GM12878 (cell line): Measurements from ENCODE around the gene COL4A2. TPM values are rescaled to one million over a fixed set of nuclear protein-coding genes. Genes with fewer than 3 reads are reported as not detected.

ENCODE experiments used
- ATAC-seq: fragments of 200-7000 bp; cut with Tn5 transposase; 3 replicates; pipeline ENCODE4 v1.9.1; 2020; ENCODE audit warnings: mild to moderate bottlenecking, moderate library complexity
- BruUV-seq: library from RNA; stranded (reverse); fragments of 400-500 nt; replicated peaks from 2 replicates; lab custom pipeline; 2021; lab: Mats Ljungman, UMichigan
- CTCF ChIA-PET: fragments of 300-600 bp; sonication (Branson Sonifier 250); formaldehyde crosslinking; extraction: SDS; loops from one replicate; lab custom pipeline; 2021; ENCODE audit warnings: inconsistent platforms; lab: Yijun Ruan, JAX
- POLR2A ChIA-PET: fragments of 350-600 bp; formaldehyde crosslinking; extraction: SDS; loops from one replicate; lab custom pipeline; 2021; ENCODE audit warnings: inconsistent platforms; lab: Charles Lee
- RAD21 ChIA-PET: fragments of 300-600 bp; sonication (Branson Sonifier 250); formaldehyde crosslinking; loops from one replicate; lab custom pipeline; 2023; ENCODE audit warnings: antibody characterized with exemption; ENCODE audit not compliant: unreplicated experiment; lab: Charles Lee
- SMC1A ChIA-PET: fragments of 300-600 bp; sonication (Branson Sonifier 250); formaldehyde crosslinking; loops from one replicate; lab custom pipeline; 2023; ENCODE audit not compliant: unreplicated experiment, uncharacterized antibody; lab: Charles Lee
- DNase-seq: peaks from one replicate; pipeline ENCODE4 v3.0.0-alpha.2; 2011; ENCODE audit warnings: low read depth, low spot score
- FAIRE-seq: peaks from 3 replicates; lab custom pipeline; 2011; peaks lifted over from hg19 to GRCh38; lab: Jason Lieb, UNC
- H2AFZ ChIP-seq: 2 replicates; pipeline ENCODE4 v1.6.0; 2011; ENCODE audit warnings: low read depth, low read length, control low read depth; ENCODE audit not compliant: control insufficient read depth
- H3K27ac ChIP-seq: 2 replicates; pipeline ENCODE4 v1.5.1; 2011; ENCODE audit warnings: control low read depth; ENCODE audit not compliant: control insufficient read depth, insufficient read depth
- H3K27me3 ChIP-seq, 2 experiments: replicated peaks in 1 of 2; 2 replicates each; pipeline versions ENCODE4 v1.6.0 to v1.6.1; 2011; ENCODE audit warnings: low read length in 1 of 2; ENCODE audit not compliant: control insufficient read depth in 2 of 2, insufficient read depth in 2 of 2
- H3K36me3 ChIP-seq, 2 experiments: 2 replicates each; pipeline ENCODE4 v1.5.1; 2011; ENCODE audit warnings: low read length in 1 of 2; ENCODE audit not compliant: control insufficient read depth in 2 of 2, insufficient read depth in 2 of 2
- H3K4me1 ChIP-seq: 2 replicates; pipeline ENCODE4 v1.6.1; 2011; ENCODE audit warnings: mild to moderate bottlenecking, low read length, moderate library complexity, mixed read lengths; ENCODE audit not compliant: control insufficient read depth, insufficient read depth
- H3K4me2 ChIP-seq: 2 replicates; pipeline ENCODE4 v1.6.0; 2011; ENCODE audit warnings: control low read depth; ENCODE audit not compliant: control insufficient read depth, insufficient read depth
- H3K4me3 ChIP-seq: fragments of 200-600 bp; sonication (generic); 2 replicates; pipeline ENCODE4 v1.5.1; 2016
- H3K79me2 ChIP-seq: 2 replicates; pipeline ENCODE4 v1.6.0; 2011; ENCODE audit warnings: low read length; ENCODE audit not compliant: control insufficient read depth, insufficient read depth
- H3K9ac ChIP-seq: 2 replicates; pipeline ENCODE4 v1.8.0; 2011; ENCODE audit warnings: low read length, control low read depth, mixed read lengths; ENCODE audit not compliant: control insufficient read depth, insufficient read depth
- H3K9me3 ChIP-seq: replicated peaks from 3 replicates; pipeline ENCODE4 v1.5.1; 2011; ENCODE audit warnings: mild to moderate bottlenecking, low read length; ENCODE audit not compliant: control insufficient read depth, insufficient read depth
- H4K20me1 ChIP-seq: 2 replicates; pipeline ENCODE4 v1.6.0; 2011; ENCODE audit not compliant: control insufficient read depth, insufficient read depth
- BMI1 ChIP-seq: fragments of 450-650 bp; IDR thresholded peaks from 2 replicates; pipeline ENCODE4 v1.6.1; 2016; ENCODE audit warnings: mild to moderate bottlenecking, moderate library complexity, borderline replicate concordance
- HDAC6 ChIP-seq: fragments of 200-600 bp; sonication (generic); IDR thresholded peaks from one replicate; pipeline ENCODE4 v1.8.0; 2017; ENCODE audit warnings: antibody characterized with exemption; ENCODE audit not compliant: unreplicated experiment
- RAD21 ChIP-seq: IDR thresholded peaks from 2 replicates; pipeline ENCODE4 v1.6.1; 2011; ENCODE audit warnings: mild to moderate bottlenecking, low read depth, low read length, moderate library complexity; ENCODE audit not compliant: insufficient read depth
- RAD51 ChIP-seq: fragments of 450-650 bp; IDR thresholded peaks from 2 replicates; pipeline ENCODE4 v1.6.1; 2016; ENCODE audit warnings: moderate library complexity, mild to moderate bottlenecking, inconsistent platforms
- ZBTB33 ChIP-seq: fragments of 450-650 bp; IDR thresholded peaks from 2 replicates; pipeline ENCODE4 v1.6.1; 2017; ENCODE audit warnings: mild to moderate bottlenecking
- ZZZ3 ChIP-seq: IDR thresholded peaks from 2 replicates; pipeline ENCODE4 v1.6.1; 2011; ENCODE audit warnings: low read depth; ENCODE audit not compliant: control insufficient read depth, insufficient read length
- WGBS: methylation state at CpG from one replicate; pipeline ENCODE4 v1.1.6; 2016; ENCODE audit warnings: low lambda C conversion rate; ENCODE audit not compliant: insufficient replicate concordance, insufficient coverage; ENCODE audit errors: missing lambda C conversion rate; 5-methylcytosine and 5-hydroxymethylcytosine counted together
- in situ Hi-C: fragments of 300-500 bp; cut with MboI; formaldehyde crosslinking; loops from 9 replicates; pipeline ENCODE4 v1.14.3; 2018; ENCODE audit warnings: mixed read lengths
- intact Hi-C: fragments of 100-400 bp; cut with micrococcal nuclease; formaldehyde crosslinking; loops from one replicate; pipeline ENCODE4 v1.14.2; 2022; ENCODE audit not compliant: unreplicated experiment
- polyA plus RNA-seq, 11 experiments: library from polyadenylated mRNA; depleted of rRNA in 4 of 11; unstranded in 6 of 11; stranded (reverse) in 5 of 11; fragments of >200 nt; fragmentation: Nextera tagmentation in 4 of 11; fragmentation: Illumina TruSeq in 1 of 11; extraction: Ambion mirVana in 4 of 11; extraction: Trizol in 1 of 11; gene quantifications; 1 replicate in 1 of 11; 2 replicates in 10 of 11; pipeline versions ENCODE4 v1.2.1 to v1.2.3, GENCODE V29; 2011 to 2016; ENCODE audit warnings: inconsistent platforms in 2 of 11, missing spikeins in 2 of 11, low read depth in 1 of 11
- total RNA-seq, 4 experiments: library from RNA; depleted of rRNA in 3 of 4; stranded (reverse); fragments of >200 nt in 3 of 4; fragmentation: Illumina TruSeq in 1 of 4; extraction: Trizol in 1 of 4; gene quantifications; 2 replicates each; pipeline versions ENCODE4 v1.2.1 to v1.2.3, GENCODE V29; 2013 to 2021
- TF ChIP-seq, protein P1 (sequence below): fragments of 450-650 bp; IDR thresholded peaks from 2 replicates; pipeline ENCODE4 v1.6.1; 2016; ENCODE audit warnings: mild to moderate bottlenecking, moderate library complexity, borderline replicate concordance

COL4A2 gene
- total and polyA plus RNA-seq, 10 of the 15 experiments (the other 5 are each of a cell fraction or from before 2014, with no cell fraction given), result 0.16 to 1.6 (median 0.62) TPM; not detected in 3

DNA sequence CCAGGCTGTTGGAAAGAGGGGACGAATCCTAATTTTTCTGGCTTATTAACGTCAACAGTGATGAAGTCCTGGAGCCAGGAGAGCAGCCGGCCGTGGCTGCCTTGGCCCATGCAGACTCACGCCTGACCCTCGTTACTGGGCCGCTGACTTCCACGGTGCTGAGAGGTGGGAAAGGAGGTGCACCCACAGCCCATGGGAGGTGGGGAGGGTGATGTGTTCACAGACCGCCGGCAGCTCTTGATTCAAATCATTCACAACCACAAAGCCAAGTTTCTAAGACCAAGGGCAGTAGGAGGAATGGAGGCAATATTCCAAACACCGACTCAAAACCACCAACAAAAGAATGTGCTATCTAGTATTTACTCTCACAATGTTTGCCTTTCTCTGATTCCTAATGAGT lies 24.3 kb downstream of the COL4A2 start (continued):
- TF ChIP-seq, protein P1, sequence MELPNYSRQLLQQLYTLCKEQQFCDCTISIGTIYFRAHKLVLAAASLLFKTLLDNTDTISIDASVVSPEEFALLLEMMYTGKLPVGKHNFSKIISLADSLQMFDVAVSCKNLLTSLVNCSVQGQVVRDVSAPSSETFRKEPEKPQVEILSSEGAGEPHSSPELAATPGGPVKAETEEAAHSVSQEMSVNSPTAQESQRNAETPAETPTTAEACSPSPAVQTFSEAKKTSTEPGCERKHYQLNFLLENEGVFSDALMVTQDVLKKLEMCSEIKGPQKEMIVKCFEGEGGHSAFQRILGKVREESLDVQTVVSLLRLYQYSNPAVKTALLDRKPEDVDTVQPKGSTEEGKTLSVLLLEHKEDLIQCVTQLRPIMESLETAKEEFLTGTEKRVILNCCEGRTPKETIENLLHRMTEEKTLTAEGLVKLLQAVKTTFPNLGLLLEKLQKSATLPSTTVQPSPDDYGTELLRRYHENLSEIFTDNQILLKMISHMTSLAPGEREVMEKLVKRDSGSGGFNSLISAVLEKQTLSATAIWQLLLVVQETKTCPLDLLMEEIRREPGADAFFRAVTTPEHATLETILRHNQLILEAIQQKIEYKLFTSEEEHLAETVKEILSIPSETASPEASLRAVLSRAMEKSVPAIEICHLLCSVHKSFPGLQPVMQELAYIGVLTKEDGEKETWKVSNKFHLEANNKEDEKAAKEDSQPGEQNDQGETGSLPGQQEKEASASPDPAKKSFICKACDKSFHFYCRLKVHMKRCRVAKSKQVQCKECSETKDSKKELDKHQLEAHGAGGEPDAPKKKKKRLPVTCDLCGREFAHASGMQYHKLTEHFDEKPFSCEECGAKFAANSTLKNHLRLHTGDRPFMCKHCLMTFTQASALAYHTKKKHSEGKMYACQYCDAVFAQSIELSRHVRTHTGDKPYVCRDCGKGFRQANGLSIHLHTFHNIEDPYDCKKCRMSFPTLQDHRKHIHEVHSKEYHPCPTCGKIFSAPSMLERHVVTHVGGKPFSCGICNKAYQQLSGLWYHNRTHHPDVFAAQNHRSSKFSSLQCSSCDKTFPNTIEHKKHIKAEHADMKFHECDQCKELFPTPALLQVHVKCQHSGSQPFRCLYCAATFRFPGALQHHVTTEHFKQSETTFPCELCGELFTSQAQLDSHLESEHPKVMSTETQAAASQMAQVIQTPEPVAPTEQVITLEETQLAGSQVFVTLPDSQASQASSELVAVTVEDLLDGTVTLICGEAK, result no peak
- TF ChIP-seq RAD21, result no peak

- intact Hi-C loops (no loop called here), in situ Hi-C loops (no loop called here)
- no peaks in the 10 kb centered on the region for H3K79me2 ChIP-seq
- POLR2A ChIA-PET, result no interaction called here
- H2AFZ ChIP-seq, result no peak overlapping the region
- no peak for FAIRE-seq
- RAD21 ChIA-PET, result no interaction called here
- H3K4me3 ChIP-seq, result no peak overlapping the region
- no peaks in the 10 kb centered on the region for H3K36me3 ChIP-seq
- no peaks in the 10 kb centered on the region for H4K20me1 ChIP-seq
- TF ChIP-seq BMI1, result no peak
- no peak for TF ChIP-seq ZBTB33
- no peak for TF ChIP-seq RAD51
- TF ChIP-seq HDAC6, result no peak
- no peak for TF ChIP-seq ZZZ3
- no peak for ATAC-seq
- SMC1A ChIA-PET, result no interaction called here
- CTCF ChIA-PET, result interaction anchor here (1.2 kb wide), 1 partner anchor 10 kb away, joined by 5 read pairs; no protein-coding TSS in a partner anchor
- no peaks in the 10 kb centered on the region; a peak in 1 of 4 replicates for H3K27me3 ChIP-seq
- no TSS peak for BruUV-seq
- no peak overlapping the region for H3K4me2 ChIP-seq
- peaks cover 5% of the 10 kb centered on the region; the same call in 2 of the 3 replicates for H3K9me3 ChIP-seq
- 48% methylated on average over 2 of the region's 2 CpGs for WGBS
- no peak overlapping the region for H3K27ac ChIP-seq
- no peak overlapping the region for H3K9ac ChIP-seq
- DNase-seq, result no peak
- H3K4me1 ChIP-seq, result no peaks in the 10 kb centered on the region
Observed at GRCh38 chr13:110332750-110333149, 25.7 kb downstream of the COL4A2 start.
